MM.1S (cell line): ENCODE measurements around the gene MGST2.

ENCODE experiments used
- CTCF ChIP-seq: fragments of 300-600 bp; sonication (generic); IDR thresholded peaks from 2 replicates; pipeline ENCODE4 v1.5.1; 2016; ENCODE audit warnings: antibody characterized with exemption, low read length, mixed read lengths
- EZH2 ChIP-seq: fragments of 300-600 bp; sonication (generic); optimal IDR thresholded peaks from 2 replicates; pipeline ENCODE3; 2017; ENCODE audit warnings: low read depth, mild to moderate bottlenecking, antibody characterized with exemption, low read length, mixed read lengths
- EZH2phosphoT487 ChIP-seq: fragments of 300-600 bp; sonication (generic); IDR thresholded peaks from 2 replicates; pipeline ENCODE4 v1.6.1; 2018; ENCODE audit warnings: antibody characterized with exemption, low read length

- no peak for TF ChIP-seq CTCF
- no peak for TF ChIP-seq EZH2
- TF ChIP-seq EZH2phosphoT487 = no peak
These were observed 3.7 kb downstream of the MGST2 start for GRCh38 chr4:139669335-139669734.
